Measurements from ENCODE around the gene UBE2A.
A peak's percentile ranks its signal among the peaks of the same experiment; 100 is the strongest.

The UBE2A gene

DNA sequence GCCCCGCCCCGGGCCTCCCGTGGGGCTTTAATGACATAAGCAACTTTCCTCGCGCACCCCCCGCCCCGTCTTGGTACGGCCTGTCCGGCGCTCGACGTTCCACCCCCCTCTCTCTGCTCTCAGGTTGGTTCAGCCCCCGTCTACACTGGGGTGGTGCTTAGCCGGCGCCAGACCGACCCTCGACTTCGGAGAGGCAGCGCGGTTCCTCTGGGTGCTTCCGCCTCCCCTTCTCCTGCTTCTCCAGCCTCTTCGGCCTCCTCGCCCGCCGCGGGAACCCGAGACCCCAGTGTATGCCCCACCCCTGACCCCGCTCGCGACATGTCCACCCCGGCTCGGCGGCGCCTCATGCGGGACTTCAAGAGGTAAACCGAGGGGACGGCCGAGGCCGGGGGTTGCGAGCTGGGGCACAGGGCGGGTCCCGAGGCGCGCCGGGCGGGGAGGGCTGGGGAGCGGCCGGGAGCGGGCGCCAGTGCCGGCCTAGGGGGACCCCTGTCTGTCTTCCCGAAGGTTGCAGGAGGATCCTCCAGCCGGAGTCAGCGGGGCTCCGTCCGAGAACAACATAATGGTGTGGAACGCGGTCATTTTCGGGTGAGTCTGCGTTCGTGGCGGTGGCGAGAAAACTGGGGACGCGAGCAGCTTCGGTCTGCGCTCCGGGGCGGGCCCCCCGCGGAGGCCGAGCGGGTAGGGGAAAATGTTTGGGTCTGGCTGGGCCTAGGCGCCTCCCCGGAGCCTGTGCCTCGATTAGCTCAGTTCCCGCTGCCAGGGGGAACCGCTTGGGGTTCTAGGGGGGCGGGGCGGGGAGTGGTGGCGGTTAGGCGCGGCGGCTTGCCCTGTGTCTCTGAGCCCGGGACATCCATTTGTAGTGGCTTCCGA lies at the start of gene UBE2A:
Gene UBE2A (plus strand): TSS at position 170 of the 873 bp plus-strand sequence. CDS start 149 bp downstream, at position 319.
- DNase-seq (ENCODE audit: low spot score) = peak; percentile 74

DNA sequence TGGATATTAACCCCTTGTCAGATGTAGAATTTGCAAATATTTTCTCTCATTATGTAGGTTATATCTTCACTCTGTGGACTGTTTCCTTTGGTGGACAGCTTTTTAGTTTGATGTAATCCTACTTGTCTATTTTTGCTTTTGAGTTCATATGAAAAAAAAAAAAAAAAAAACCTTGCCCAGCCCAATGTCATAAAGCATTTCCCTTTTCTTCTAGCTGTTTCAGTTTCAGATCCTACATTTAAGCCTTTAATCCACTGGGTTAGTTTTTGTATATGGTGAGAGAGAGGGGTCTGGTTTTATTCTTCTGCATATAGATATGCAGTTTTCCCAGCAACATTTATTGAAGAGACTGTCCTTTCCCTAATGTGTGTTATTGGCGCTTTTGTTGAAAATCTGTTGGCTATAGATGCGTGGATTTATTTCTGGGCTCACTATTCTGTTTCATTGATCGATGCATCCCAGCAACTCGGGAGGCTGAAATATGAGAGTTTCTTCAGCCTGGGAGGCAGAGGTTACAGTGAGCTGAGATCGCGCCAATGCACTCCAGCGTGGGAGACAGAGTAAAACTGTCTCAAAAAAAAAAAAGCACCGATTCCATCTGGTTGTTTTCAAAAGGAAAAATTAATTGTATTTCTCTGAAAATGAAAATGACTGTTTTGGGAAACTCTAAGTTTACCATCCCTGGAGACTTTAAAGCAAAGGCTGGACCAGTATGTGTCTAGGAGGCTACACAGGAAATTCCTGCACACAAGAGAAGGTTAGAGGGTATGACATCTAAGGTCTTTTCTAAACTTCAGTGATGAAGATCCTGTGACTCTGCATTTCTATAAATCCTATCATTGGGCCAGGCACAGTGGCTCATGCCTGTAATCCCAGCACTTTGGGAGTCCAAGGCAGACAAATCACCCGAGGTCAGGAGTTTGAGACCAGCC lies 44.8 kb upstream of the UBE2A start:
- DNase-seq (ENCODE audit: low spot score) = no peak

DNA sequence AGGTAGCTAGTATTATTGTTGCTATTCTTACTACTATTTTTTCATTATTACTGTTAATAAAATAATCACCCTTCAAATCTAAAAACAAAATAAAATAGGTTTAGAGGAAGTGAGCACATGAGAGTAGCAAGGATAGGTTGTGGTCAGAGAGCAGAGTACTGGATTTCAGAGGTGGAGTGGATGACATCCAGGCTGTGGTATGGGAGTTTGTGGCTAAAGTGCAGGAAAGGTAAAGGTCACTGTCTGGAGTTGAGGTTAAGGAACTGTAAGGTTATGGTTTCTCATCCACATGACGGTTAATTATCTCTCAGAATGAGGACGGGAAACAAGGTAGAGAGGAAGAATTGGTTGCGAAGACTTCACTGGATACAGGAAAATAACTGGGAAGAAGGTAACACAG lies 36.9 kb upstream of the UBE2A start:
- DNase-seq (ENCODE audit: low spot score) = no peak

DNA sequence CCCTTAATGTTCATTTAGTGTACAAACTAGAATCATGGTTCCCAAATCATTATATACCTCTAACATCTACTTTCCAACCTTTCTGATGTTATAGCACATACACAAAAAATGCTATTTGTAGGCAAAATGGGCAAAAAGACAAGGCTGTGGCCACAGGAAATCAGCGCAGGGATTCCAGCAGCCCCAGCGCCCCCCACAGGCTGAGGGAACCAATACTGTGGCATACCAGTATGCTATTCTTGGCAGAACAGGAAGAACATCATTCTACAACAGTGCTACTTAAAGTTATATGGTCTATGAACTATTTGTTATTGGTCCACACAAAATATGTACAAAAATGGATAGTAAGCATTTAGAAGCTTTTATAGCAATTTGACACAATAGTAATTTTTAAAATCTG lies 34.5 kb upstream of the UBE2A start:
- DNase-seq (ENCODE audit: low spot score) = no peak

DNA sequence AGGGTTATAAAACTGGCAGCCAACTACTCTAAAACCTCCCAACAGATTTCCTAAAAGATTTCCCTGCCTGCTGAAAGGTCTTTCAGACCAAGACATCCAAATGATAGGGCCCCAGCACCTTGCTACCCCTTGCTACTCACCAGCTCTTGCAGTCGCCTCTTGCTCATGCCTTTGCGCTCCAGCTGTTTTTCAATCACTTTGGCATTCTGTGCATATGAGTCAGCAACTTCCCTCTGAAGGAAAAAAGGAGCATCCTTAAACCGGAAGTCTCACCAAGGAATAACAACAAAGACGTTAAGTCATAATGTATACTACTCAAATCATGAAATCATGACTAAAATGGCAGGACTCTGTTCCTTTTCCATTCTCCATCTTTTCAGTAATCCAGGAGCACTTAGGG lies 33.2 kb upstream of the UBE2A start:
- no peak for DNase-seq (ENCODE audit: low spot score)

DNA sequence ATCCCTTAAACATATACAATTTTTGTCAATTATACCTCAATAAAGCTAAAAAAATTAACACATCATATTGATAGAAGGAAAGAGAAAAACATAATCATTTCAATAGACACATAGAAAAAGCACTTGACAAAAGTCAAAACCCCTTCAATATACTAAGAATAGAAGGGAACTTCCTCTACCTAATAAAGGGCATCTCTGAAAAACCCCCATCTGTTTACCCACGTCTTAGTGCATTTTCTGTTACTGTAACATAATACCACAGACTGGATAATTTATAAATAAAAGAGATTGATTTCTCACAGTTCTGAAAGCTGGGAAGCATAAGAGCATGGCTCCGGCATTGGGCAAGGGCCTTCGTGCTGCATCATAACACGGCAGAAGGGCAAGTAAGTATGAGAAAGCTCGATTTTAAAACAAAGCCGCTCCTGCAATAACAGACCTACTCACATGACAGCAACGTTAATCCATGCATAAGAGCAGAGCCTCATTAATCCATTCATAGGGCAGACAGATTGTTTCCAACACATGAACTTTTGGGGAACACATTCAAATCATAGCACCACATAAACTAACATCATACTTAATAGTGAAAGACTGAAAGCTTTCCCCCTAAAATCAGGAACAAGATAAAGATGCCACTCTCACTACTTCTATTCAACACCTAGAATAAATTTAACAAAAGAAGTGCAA lies 24.9 kb upstream of the UBE2A start:
- no peak for DNase-seq (ENCODE audit: low spot score)

DNA sequence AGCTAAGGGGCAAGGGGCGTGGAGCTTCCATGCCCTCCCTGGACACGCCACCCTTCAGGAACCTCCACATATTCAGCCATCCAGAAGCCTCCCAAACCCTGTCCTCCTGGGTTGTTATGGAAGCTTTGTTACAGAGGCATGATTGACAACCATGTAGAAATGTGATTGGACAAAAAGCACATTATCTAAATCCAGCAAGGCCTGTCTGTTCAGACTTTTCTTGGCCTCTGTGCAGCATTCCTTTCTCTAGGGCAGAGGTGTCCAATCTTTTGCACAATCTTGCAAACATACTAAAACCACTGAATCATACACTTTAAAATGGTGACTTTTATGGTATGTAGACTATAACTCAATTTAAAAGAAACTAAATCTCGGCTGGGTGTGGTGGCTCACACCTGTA lies 21.9 kb upstream of the UBE2A start:
- DNase-seq (ENCODE audit: low spot score) = no peak

DNA sequence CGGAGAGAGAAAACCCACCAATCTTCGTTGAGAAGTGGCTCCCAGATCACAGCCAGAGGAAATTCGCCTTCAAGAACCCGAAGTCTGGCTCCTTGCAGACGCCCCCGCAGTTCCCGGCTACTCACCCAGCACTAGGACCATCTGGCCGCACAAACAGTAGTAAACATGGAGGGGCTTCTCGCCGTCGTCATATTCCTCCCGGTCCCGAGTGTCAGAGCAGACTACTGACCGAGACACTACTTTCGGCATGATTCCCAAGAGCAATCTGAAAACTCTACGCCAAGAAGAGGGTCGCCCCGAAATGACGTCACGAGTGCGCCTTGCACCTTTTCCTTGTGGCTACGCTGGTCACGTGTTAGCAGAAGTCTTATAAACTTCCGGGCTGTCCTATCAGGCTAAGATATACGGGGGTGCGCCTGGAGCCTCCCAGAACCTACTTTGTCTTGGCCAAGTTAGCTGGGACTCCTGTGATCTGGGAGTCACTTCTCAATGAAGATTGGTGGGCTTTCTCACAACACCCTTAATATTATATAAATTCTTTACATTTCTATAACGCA lies 9.2 kb upstream of the UBE2A start, which contains the start of gene STEEP1:
Gene STEEP1 (minus strand): TSS at position 303 of the 557 bp plus-strand sequence. CDS start 54 bp downstream, at position 249.
- peak; percentile 61 for DNase-seq (ENCODE audit: low spot score)

DNA sequence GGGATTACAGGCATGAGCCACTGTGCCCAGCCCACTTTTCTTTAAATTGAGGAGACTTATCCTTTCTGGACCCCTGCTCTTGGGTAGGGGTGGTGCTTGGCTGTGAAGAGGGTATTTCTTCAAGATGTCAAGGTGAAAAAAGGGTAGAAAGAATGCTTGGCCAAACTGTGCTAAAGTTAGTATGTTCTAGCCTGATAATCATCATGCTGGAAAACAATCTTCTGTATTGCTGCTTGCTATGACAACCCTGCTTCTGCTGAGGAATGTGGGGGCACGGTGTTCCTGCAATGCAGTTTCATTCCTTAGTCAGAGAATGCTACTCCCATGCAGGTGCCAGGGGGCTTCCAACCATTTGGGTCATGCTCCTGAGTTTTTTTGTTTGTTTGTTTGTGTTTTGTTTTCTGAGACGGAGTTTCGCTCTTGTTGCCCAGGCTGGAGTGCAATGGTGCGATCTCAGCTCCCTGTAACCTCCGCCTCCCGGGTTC lies 4.0 kb upstream of the UBE2A start:
- no peak for DNase-seq (ENCODE audit: low spot score)

DNA sequence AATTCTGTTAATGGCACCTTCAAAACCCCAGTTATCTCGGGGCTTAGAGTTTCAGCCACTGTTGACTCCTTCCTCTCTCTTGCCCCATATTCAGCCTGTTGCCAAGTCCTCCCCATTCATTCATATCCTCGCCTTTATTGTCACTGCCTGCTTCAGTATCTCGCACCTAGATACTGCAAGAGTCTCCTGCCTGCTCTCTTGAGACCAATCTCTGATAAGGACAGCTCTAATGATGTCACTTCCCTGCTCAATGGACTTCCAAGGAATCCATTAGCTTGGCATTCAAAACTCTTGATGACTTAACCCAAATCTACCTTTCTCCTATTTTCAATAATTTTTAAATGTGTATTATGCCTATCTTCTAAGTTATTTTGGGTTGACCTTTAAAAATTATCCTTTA lies 1.1 kb upstream of the UBE2A start:
- DNase-seq (ENCODE audit: low spot score) = no peak

DNA sequence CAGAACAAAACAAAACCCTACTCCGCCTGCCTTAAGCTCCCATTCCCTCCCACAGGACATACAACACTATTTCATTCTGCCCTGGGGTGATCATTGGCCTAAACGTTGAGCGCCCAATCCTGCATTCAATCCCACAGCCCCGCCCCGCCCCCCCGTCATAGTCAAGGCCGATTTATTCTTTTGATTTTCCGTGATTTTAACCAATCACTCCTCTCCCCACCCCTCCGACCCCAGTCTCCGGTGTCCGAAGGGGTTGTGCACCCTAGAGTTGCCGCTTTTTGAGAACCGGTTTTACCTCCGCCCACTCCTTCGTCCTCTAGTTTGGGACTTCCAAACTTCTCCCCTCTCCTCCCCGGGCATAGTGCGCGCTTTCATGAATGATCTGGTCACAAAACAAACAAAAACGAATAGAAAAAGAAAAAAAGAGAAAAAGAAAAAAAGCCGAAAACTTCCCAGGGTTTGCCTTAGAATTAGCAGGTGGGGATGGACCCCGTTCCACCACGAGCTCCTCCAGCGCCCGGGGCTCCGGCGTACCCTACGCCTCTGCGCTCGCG lies 446 bp upstream of the UBE2A start:
- peak; percentile 40 for DNase-seq (ENCODE audit: low spot score)

DNA sequence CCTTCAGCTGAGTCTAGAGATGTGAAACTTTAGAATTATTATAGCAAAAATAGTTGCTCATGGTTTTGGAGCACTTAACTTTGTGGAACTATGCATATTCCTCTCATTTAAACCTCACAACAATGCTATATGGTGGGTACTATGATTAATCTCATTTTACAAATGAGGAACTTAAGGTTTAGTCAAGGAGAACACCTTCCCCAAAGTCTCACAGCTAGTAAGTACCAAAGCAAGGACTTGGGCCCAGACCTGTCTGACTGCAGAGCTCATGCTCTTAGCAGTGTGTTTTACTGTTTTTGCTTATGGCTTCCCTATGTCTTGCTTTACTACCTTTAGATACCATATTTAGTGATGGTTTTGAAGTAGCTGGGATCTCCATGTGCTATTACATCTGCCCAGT lies 5.1 kb downstream of the UBE2A start:
- DNase-seq (ENCODE audit: low spot score) = no peak

DNA sequence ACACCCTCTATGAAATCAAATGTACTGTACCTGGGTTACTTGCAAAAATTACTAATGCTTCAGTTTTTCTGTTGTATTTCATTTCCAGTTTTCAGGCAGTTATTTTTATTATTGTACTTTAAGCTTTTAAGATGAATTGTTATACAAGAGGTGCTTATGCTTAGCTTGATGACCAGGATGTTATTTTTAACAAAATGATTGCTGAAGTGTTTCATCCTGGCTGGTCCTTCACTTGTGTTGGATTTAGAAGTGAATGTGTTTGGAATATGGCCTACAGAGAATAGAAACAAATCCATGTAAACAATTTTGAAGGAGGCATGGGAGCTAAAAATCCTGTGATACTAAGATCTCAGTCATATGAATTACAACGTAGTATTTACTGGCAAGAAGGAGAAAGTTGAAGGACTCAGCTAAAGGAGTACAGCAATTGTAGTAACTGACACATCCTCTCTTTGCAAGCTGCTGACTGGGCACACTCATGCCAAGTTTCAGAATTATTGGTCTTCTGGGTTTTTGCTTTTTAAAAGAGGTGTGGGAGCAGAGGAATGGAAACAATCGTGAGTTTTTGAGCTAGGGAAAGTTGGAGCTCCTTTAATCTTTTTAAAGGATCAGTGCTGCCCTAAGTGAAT lies 9.2 kb downstream of the UBE2A start:
- no peak for DNase-seq (ENCODE audit: low spot score)

DNA sequence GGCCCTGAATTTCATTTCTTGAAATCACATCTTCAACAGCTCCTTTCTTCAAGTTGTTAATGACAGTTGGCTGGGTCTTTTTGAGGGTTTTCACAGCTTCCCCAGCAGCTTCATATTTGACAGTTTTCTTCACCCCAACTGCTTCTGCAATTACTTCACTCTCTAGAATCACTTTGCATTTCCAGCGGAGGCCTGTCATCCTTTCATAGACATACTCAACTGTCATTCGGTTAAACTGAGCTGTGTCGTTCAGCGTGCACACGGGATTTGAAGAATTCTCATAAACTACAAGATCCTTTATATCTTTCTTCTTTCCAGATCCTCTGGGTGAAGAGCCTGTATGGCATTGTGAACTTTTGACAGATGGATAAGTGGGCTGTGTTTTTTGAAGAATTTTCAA lies 15.4 kb downstream of the UBE2A start:
- DNase-seq (ENCODE audit: low spot score) = no peak

DNA sequence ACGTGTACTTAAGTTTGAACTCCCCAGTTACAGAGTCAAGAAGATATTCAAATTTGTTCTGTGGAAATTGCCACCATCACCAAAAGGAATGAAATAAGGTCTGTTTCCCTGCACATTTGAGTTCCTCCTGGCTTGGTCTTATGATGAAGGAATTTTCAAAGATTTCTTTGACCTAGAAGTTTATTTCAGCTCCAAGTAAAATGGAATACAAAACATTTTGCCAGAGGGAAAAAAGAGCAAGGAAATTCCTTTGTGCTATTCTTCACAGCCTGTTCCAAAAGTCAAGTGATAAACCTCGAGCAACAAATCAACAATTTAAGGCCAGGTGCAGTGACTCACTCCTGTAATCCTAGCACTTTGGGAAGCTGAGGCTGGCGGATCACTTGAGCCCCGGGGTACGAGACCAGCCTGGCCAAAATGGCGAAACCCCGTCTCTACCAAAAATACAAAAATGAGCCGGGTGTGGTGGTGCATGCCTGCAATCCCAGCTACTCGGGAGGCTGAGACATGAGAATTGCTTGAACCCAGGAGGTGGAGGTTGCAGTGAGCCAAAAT lies 28.4 kb downstream of the UBE2A start:
- no peak for DNase-seq (ENCODE audit: low spot score)

DNA sequence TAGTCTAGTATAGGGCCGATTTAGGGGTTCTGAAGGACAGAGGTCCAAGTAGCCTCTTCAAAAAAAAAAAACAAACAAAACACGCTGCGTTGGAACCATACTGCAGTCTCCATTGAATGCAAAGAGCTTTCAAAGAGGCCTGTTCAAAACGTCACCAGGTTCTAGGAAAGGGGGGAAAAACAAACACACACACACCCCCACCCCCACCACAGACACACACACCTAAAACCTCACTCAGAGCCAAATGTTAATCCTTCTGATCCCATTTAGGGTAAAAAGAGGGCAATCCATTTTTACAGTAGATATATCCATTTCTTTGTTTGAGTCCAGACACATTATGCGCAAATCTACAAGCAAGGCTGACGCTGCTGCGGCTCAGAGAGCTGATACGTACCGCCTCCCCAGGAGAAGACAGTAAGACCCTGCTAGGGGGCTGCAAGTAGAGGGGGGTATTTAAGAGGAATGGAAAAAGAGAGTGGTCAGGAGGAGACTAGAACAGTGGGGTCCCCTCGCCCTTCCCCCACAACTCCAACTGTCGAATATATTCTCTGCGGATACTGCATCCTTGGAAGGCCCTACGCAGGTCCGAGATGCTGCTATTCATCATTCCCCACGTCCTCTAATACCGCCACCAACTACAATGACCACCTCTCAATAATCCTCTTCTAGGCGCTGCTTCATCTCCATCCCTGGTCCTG lies 30.6 kb downstream of the UBE2A start:
- DNase-seq (ENCODE audit: low spot score) = no peak

DNA sequence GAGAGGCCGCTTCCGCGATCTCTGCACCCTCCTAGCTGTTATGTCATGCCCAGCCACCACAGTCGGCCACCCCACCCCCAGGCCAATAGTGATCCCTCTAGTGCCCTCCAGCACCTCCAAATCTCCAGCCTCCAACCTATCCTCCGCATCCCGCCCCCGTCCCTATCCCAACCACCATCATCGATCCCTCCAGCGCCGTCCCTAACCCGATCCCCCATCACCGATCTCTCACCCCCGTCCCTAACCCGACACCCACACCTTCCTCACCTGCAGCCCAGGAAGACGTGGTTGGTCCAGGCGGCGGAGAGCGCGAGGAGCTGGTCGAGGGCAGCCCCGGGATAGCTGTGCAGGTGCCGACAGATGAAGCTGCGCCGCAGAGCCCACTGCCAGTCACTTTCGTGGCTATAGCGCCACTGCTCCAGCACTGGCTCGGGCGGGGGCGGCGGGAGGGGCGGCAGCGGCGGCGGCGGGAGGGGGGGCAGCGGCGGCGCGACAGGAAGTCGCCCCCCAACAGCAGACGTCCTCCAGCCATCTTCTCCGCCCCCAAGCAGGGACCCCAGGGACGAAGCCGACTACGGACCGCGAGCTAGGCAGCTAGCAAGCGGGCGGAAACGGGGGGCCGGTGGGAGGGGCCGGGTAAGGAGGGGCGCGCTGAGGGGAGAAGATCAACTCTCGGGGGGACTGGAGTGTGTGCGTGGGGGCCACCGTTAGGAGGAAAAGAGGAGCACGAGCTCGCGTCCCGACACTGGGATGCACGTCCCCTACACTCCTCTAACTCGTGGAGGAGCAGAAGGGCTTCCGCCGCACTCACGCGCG lies 31.3 kb downstream of the UBE2A start:
- peak; percentile 15 for DNase-seq (ENCODE audit: low spot score)

DNA sequence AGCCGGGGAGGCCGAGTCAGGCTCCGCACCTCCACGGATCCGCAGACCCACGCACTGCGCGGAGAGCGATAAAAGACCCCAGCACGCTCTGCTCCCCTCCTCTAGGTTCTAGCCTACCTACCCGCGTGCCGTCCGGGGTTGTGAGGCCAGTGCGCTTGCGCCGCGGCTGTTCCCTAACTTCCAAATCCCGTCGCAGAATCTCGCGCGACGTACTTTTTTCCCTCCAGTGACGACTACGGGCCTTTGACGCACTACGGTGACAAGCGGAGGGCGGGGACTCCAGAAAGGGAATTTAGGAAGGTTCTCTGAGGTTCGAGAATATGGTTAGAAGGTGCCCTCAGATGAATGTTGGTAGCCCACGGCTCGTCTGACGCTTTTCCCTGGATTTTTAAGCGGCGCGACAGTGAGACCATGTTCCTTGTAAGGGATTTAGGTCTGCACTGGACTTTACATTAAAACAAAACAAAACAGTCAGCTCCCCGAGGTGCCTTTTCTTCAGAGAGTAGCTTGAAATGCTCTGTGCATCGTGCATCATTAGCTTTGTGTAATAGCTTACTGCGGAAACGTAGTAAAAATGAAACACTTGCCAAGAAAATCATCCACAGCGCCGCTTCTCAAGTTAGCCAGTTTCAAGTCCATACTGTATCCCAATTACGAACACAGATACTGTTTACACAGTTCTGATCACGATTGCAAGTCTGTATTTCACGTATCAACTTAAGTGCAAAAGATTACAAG lies 32.1 kb downstream of the UBE2A start, which contains the start of gene NKRF:
Gene NKRF (minus strand): TSS at position 145 of the 738 bp plus-strand sequence.
- peak; percentile 65 for DNase-seq (ENCODE audit: low spot score)
